ENCODE results near the gene NELFA. TPM values are rescaled to one million over a fixed set of nuclear protein-coding genes. Genes with fewer than 3 reads are reported as not detected.

Gene NELFA
- total RNA-seq, 1 experiment from 2014 or later: 56.1 TPM

DNA sequence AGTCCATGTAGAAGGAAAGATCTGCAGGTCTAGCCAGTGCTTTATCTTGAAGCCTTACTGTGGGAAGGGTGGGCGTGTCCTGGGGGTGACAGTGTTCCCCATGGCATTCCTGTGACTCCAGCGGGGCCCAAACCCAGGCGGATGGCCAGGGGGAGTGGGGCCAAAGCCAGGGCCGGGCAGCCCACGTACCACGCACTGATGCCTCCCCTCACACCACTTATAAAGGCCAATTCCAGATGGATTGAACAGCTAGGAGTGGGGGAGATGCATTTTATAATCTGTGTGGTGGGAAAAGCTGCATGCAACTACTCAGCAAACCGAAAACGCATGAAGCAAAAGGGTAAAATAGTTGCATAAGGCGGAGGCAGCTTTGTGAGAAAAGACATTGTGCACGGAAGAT is 36.4 kb downstream of the NELFA start:
- intact Hi-C loops (cut with micrococcal nuclease): no loop called here
- ChIA-PET CTCF (no interaction called here), RAD21 (ENCODE audit: low non-redundant PET in 1 of 2, low total read pairs in 2 of 2, uncharacterized antibody in 2 of 2, unreplicated experiment in 2 of 2) (no interaction called here), POLR2A (no interaction called here)
- no peak for ATAC-seq
- TF ChIP-seq EZH2 (IDR thresholded peaks at IDR 0.05) (no peak), TCF7L2 (IDR thresholded peaks at IDR 0.05; ENCODE audit: borderline replicate concordance, extremely low read depth, insufficient read depth, insufficient read length) (no peak), MAX (IDR thresholded peaks at IDR 0.05) (no peak), CEBPB (IDR thresholded peaks at IDR 0.05; ENCODE audit: low read depth) (no peak)
- H2AFZ ChIP-seq (ENCODE audit: low read depth, low read length, poor library complexity, severe bottlenecking): no peak overlapping the region
- H3K9me2 ChIP-seq (ENCODE audit: insufficient read depth): no peaks in the 10 kb centered on the region
- no peak overlapping the region for H3K27ac ChIP-seq (ENCODE audit: low read depth, low read length)
- no peak for DNase-seq (ENCODE audit: low read depth, low spot score)
- no peak overlapping the region for H3K4me3 ChIP-seq (replicated peaks in 1 of 2; ENCODE audit: low read depth in 1 of 2, low read length in 2 of 2)
- H3K79me2 ChIP-seq (ENCODE audit: insufficient read depth, low read length): peaks cover 21% of the 10 kb centered on the region
- H3K4me2 ChIP-seq (ENCODE audit: low read length): no peak overlapping the region
- H3K27me3 ChIP-seq (ENCODE audit: insufficient read depth, low read length): no peaks in the 10 kb centered on the region
- no peaks in the 10 kb centered on the region for H4K20me1 ChIP-seq (ENCODE audit: insufficient read depth)
- H3K36me3 ChIP-seq (ENCODE audit: control insufficient read depth in 1 of 2, insufficient read depth in 2 of 2, low read length in 2 of 2): peaks cover 26 to 43% of the 10 kb centered on the region in 2 experiments
- H3K9ac ChIP-seq (ENCODE audit: low read length): no peak overlapping the region
- H3K4me1 ChIP-seq (ENCODE audit: control insufficient read depth in 1 of 2, insufficient read depth in 2 of 2, low read length in 2 of 2): no peaks in the 10 kb centered on the region
- no TSS peak for BruUV-seq (replicated peaks)
- no peaks in the 10 kb centered on the region for H3K9me3 ChIP-seq (ENCODE audit: control insufficient read depth in 1 of 2, insufficient read depth in 1 of 2, low read depth in 1 of 2, low read length in 2 of 2)

- Histone ChIP-seq H3K36me3 (ENCODE audit: control insufficient read depth in 1 of 2, insufficient read depth in 2 of 2, low read length in 2 of 2) (peaks cover 26 to 39% of the 10 kb centered on the region in 2 experiments), H3K9ac (ENCODE audit: low read length) (no peak overlapping the region), H2AFZ (ENCODE audit: low read depth, low read length, poor library complexity, severe bottlenecking) (no peak overlapping the region), H3K9me2 (ENCODE audit: insufficient read depth) (no peaks in the 10 kb centered on the region), H3K4me1 (ENCODE audit: control insufficient read depth in 1 of 2, insufficient read depth in 2 of 2, low read length in 2 of 2) (no peaks in the 10 kb centered on the region), H4K20me1 (ENCODE audit: insufficient read depth) (no peaks in the 10 kb centered on the region), H3K9me3 (ENCODE audit: control insufficient read depth in 1 of 2, insufficient read depth in 1 of 2, low read depth in 1 of 2, low read length in 2 of 2) (no peaks in the 10 kb centered on the region), H3K27me3 (ENCODE audit: insufficient read depth, low read length) (no peaks in the 10 kb centered on the region), H3K79me2 (ENCODE audit: insufficient read depth, low read length) (peaks cover 21% of the 10 kb centered on the region), H3K4me3 (replicated peaks in 1 of 2; ENCODE audit: low read depth in 1 of 2, low read length in 2 of 2) (no peak overlapping the region), H3K27ac (ENCODE audit: low read depth, low read length) (no peak overlapping the region), H3K4me2 (ENCODE audit: low read length) (no peak overlapping the region)
- TF ChIP-seq ELF1 (IDR thresholded peaks at IDR 0.05; ENCODE audit: borderline replicate concordance, low read depth): no peak
- intact Hi-C loops (cut with micrococcal nuclease): no loop called here
- CTCF ChIA-PET: no interaction called here
- RAD21 ChIA-PET (ENCODE audit: low non-redundant PET in 1 of 2, low total read pairs in 2 of 2, uncharacterized antibody in 2 of 2, unreplicated experiment in 2 of 2): no interaction called here
- no peak for DNase-seq (ENCODE audit: low read depth, low spot score)
- ATAC-seq: no peak
- POLR2A ChIA-PET: no interaction called here
- BruUV-seq (replicated peaks): no TSS peak
Measured at GRCh38 chr4:1971456-1972200, 37.1 kb downstream of the NELFA start.

Data from HCT116 (cell line).